Prostate gland (tissue), 2 donors: ENCODE results near the gene EPB41L1. TPM values are rescaled to one million over a fixed set of nuclear protein-coding genes. Genes with fewer than 3 reads are reported as not detected.

Experiments
- DNase-seq: peaks from one replicate; pipeline ENCODE4 v3.0.0-alpha.2; 2019; ENCODE audit warnings: low spot score
- H3K27ac ChIP-seq, 2 donors: fragments of 200-600 bp; sonication (generic); 2 replicates each; pipeline ENCODE4 v1.5.1; 2017 to 2019
- H3K27me3 ChIP-seq: fragments of 200-600 bp; sonication (generic); replicated peaks from 2 replicates; pipeline ENCODE4 v1.5.1; 2019; ENCODE audit not compliant: insufficient read depth
- H3K36me3 ChIP-seq, 2 donors: fragments of 200-600 bp; sonication (generic); 1 replicate in 1 of 2; 2 replicates in 1 of 2; pipeline versions ENCODE4 v1.5.1 to v1.8.1; 2017 to 2019
- H3K4me1 ChIP-seq: fragments of 200-600 bp; sonication (generic); replicated peaks from 2 replicates; pipeline ENCODE4 v1.5.1; 2019
- H3K4me3 ChIP-seq, 2 donors: fragments of 200-600 bp; sonication (generic); 2 replicates each; pipeline ENCODE4 v1.5.1; 2017 to 2019
- H3K9me3 ChIP-seq: fragments of 200-600 bp; sonication (generic); 2 replicates; pipeline ENCODE4 v1.5.1; 2017
- POLR2A ChIP-seq: fragments of 450-650 bp; IDR thresholded peaks from one replicate; pipeline ENCODE4 v1.6.1; 2016; ENCODE audit warnings: antibody characterized with exemption, mild to moderate bottlenecking
- POLR2AphosphoS5 ChIP-seq: sonication (generic); formaldehyde crosslinking; IDR thresholded peaks from one replicate; pipeline ENCODE4 v1.6.1; 2017; ENCODE audit warnings: antibody characterized with exemption
- WGBS: methylation state at CpG from one replicate; pipeline ENCODE4 v1.1.5; 2018; 5-methylcytosine and 5-hydroxymethylcytosine counted together
- intact Hi-C: fragments of 100-400 bp; cut with DNase I; formaldehyde crosslinking; loops from one replicate; pipeline ENCODE4 v1.14.2; 2022
- total RNA-seq, 2 donors: library from RNA; depleted of rRNA; stranded (reverse); fragments of >200 nt; gene quantifications; one replicate each; pipeline ENCODE4 v1.1.0, GENCODE V29; 2016
- TF ChIP-seq, protein P1 (sequence below), 4 experiments: fragments of 200-600 bp in 2 of 4; fragments of 450-650 bp in 2 of 4; sonication (generic) in 2 of 4; IDR thresholded peaks; 1 replicate in 3 of 4; 2 replicates in 1 of 4; pipeline ENCODE4 v1.5.1; 2016 to 2019; ENCODE audit warnings: antibody characterized with exemption in 4 of 4, mild to moderate bottlenecking in 2 of 4, moderate library complexity in 2 of 4

Gene EPB41L1
- total RNA-seq, 2 donors from 2014 or later: 27.7 to 91.1 TPM

DNA sequence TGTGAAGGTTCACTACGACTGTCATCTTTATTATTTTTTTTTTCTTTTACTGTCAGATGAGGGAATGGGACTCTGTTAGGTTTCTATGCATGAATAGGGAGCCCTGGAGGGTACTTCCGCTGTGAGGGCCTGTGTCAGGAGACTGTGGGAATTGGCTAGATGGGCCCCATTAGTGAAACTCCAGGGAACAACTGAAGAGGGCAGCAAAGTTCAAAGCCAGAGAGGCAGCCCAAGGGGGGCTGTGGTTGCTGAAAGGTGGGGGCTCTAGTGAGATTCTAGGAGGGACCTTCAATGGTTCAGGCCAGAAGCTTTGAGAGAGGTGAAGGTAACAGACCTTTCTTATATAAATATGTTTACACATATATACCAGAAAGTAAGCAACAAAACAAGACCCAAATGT lies 13.2 kb upstream of the EPB41L1 start:
- 76% methylated on average over 2 of the region's 2 CpGs for WGBS
- peaks cover 4% of the 10 kb centered on the region for H3K4me1 ChIP-seq
- no peaks in the 10 kb centered on the region for H3K27me3 ChIP-seq
- no peak for DNase-seq
- intact Hi-C loops: no loop called here
- no peak overlapping the region for H3K4me3 ChIP-seq
- H3K27ac ChIP-seq: no peak overlapping the region
- H3K9me3 ChIP-seq: no peaks in the 10 kb centered on the region
- no peak for TF ChIP-seq POLR2A
- TF ChIP-seq, protein P1, sequence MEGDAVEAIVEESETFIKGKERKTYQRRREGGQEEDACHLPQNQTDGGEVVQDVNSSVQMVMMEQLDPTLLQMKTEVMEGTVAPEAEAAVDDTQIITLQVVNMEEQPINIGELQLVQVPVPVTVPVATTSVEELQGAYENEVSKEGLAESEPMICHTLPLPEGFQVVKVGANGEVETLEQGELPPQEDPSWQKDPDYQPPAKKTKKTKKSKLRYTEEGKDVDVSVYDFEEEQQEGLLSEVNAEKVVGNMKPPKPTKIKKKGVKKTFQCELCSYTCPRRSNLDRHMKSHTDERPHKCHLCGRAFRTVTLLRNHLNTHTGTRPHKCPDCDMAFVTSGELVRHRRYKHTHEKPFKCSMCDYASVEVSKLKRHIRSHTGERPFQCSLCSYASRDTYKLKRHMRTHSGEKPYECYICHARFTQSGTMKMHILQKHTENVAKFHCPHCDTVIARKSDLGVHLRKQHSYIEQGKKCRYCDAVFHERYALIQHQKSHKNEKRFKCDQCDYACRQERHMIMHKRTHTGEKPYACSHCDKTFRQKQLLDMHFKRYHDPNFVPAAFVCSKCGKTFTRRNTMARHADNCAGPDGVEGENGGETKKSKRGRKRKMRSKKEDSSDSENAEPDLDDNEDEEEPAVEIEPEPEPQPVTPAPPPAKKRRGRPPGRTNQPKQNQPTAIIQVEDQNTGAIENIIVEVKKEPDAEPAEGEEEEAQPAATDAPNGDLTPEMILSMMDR (IDR thresholded peaks at IDR 0.05): no peak
- TF ChIP-seq POLR2AphosphoS5: no peak
- no peaks in the 10 kb centered on the region for H3K36me3 ChIP-seq

DNA sequence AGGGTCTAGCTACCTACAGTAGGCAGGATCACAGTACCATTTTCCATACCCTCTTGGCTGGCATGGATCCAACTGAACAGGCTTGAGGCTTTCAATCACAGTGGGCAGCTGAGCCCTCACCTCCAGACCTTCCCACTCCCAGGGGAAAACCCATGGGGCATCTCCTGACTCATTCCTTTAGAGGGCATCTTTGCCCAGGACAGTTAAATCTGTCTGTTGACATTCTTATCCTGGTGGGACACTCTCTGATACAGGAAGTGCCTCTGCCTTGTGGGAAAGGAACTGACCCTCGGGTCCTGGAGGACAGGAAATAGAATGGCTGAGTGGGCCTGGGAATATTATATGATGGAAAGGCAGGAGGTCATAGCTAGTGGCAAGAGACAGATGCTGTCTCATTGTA lies 10.2 kb upstream of the EPB41L1 start:
- no peaks in the 10 kb centered on the region for H3K9me3 ChIP-seq
- H3K4me3 ChIP-seq: no peak overlapping the region
- H3K27ac ChIP-seq: no peak overlapping the region
- no peaks in the 10 kb centered on the region for H3K36me3 ChIP-seq
- TF ChIP-seq, protein P1 (IDR thresholded peaks at IDR 0.05): no peak
- TF ChIP-seq POLR2AphosphoS5 (no peak), POLR2A (no peak)
- no peak for DNase-seq
- 68% methylated on average over 1 of the region's 1 CpG for WGBS
- H3K4me1 ChIP-seq: no peaks in the 10 kb centered on the region
- intact Hi-C loops: no loop called here
- no peaks in the 10 kb centered on the region for H3K27me3 ChIP-seq

GRCh38 chr20:36145877-36146707 lies 8.4 kb upstream of the EPB41L1 start:
- no peak overlapping the region for H3K27ac ChIP-seq

DNA sequence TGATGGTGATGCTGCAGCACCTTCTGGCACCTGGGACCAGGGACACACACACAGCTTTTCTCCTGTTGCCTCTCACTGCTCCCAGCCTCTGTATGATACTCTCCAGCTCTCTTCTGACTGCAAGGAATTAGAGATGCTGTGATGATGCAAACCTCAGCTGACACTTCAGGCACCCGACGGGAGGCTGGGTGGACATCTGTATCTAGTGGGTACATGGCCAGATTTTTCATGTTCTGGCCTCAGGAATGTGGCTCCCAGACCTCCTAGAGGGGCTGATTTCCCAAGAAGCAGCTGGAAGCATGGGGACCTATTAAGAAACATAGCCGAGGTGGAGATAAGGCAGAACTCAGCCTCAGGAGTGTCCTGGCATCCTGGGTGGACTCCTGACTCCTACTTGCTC lies 6.8 kb upstream of the EPB41L1 start:
- Histone ChIP-seq H3K4me1 (no peaks in the 10 kb centered on the region), H3K27me3 (no peaks in the 10 kb centered on the region), H3K4me3 (no peak overlapping the region), H3K36me3 (no peaks in the 10 kb centered on the region), H3K9me3 (no peaks in the 10 kb centered on the region), H3K27ac (no peak overlapping the region)
- intact Hi-C loops: no loop called here
- TF ChIP-seq, protein P1 (IDR thresholded peaks at IDR 0.05): no peak
- TF ChIP-seq POLR2A (no peak), POLR2AphosphoS5 (no peak)
- 59% methylated on average over 3 of the region's 3 CpGs for WGBS
- no peak for DNase-seq

More at GRCh38 chr20:36145877-36146707, 8.4 kb upstream of the EPB41L1 start:
- TF ChIP-seq POLR2A (no peak), POLR2AphosphoS5 (no peak)
- TF ChIP-seq, protein P1 (IDR thresholded peaks at IDR 0.05): no peak
- Histone ChIP-seq H3K4me3 (no peak overlapping the region), H3K4me1 (no peaks in the 10 kb centered on the region), H3K27me3 (no peaks in the 10 kb centered on the region), H3K36me3 (no peaks in the 10 kb centered on the region), H3K9me3 (no peaks in the 10 kb centered on the region)
- WGBS: 67% methylated on average over 12 of the region's 12 CpGs
- intact Hi-C loops: no loop called here
- no peak for DNase-seq

- H3K27ac ChIP-seq: no peak overlapping the region
- no peaks in the 10 kb centered on the region for H3K4me1 ChIP-seq
- 78% methylated on average over 2 of the region's 2 CpGs for WGBS
Observed at GRCh38 chr20:36148439-36148838, 6.1 kb upstream of the EPB41L1 start.

More at GRCh38 chr20:36148439-36148838, 6.1 kb upstream of the EPB41L1 start:
- no peaks in the 10 kb centered on the region for H3K36me3 ChIP-seq
- DNase-seq: no peak
- TF ChIP-seq POLR2A (no peak), POLR2AphosphoS5 (no peak)
- TF ChIP-seq, protein P1 (IDR thresholded peaks at IDR 0.05): no peak
- no peak overlapping the region for H3K4me3 ChIP-seq
- intact Hi-C loops: no loop called here
- no peaks in the 10 kb centered on the region for H3K27me3 ChIP-seq
- no peaks in the 10 kb centered on the region for H3K9me3 ChIP-seq
